DND-41 (cell line): ENCODE results near the gene DAB2.

Experiments
- EZH2 ChIP-seq: IDR thresholded peaks from 3 replicates; pipeline ENCODE4 v1.6.1; 2012; ENCODE audit warnings: borderline replicate concordance, low read depth, mild to moderate bottlenecking, moderate library complexity, low read length, inconsistent platforms; ENCODE audit not compliant: severe bottlenecking
- TF ChIP-seq, protein P1 (sequence below): IDR thresholded peaks from 2 replicates; pipeline ENCODE4 v1.5.1; 2012; ENCODE audit warnings: borderline replicate concordance, low read length, moderate library complexity, mild to moderate bottlenecking; ENCODE audit not compliant: poor library complexity, severe bottlenecking; ENCODE audit errors: extremely low read depth

DNA sequence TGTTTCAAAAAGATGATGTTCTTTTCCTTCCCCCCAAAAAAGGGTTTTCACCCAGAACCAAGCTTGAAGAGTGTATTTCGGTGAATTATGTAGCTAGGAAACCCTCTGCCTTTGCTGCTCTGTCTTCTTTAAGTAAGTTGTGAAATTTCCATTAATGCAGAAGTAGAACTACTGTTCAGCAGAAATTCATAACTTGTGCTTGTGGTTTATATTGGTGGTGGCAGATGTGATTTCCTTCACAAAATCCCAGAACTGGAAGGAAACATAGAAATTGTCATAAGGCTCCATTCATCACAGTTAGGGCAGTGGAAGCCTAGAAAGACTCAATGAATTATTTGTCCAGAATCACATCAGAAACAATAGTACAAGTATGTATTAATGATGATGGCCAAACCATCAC is 42.1 kb upstream of the DAB2 start:
- TF ChIP-seq, protein P1, sequence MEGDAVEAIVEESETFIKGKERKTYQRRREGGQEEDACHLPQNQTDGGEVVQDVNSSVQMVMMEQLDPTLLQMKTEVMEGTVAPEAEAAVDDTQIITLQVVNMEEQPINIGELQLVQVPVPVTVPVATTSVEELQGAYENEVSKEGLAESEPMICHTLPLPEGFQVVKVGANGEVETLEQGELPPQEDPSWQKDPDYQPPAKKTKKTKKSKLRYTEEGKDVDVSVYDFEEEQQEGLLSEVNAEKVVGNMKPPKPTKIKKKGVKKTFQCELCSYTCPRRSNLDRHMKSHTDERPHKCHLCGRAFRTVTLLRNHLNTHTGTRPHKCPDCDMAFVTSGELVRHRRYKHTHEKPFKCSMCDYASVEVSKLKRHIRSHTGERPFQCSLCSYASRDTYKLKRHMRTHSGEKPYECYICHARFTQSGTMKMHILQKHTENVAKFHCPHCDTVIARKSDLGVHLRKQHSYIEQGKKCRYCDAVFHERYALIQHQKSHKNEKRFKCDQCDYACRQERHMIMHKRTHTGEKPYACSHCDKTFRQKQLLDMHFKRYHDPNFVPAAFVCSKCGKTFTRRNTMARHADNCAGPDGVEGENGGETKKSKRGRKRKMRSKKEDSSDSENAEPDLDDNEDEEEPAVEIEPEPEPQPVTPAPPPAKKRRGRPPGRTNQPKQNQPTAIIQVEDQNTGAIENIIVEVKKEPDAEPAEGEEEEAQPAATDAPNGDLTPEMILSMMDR = no peak
- TF ChIP-seq EZH2 = no peak
